ENCODE data around the gene BMP8A.

DNA sequence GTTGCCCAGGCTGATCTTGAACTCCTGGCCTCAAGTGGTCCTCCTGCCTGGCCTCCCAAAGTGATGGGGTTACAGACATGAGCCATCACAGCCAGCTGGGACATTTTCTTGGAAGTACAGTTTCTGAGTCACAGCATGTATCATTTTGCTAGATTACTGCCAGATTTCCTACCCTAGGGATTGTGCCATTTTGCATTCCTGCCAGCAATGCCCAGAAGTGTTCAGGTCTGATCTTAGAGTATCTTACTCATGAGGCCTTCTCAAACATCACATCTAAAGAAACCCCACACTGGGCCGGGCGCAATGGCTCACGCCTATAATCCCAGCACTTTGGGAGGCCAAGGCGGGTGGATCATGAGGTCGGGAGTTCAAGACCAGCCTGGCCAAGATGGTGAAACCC is 10.2 kb downstream of the BMP8A start:
- TF ChIP-seq, protein P1, sequence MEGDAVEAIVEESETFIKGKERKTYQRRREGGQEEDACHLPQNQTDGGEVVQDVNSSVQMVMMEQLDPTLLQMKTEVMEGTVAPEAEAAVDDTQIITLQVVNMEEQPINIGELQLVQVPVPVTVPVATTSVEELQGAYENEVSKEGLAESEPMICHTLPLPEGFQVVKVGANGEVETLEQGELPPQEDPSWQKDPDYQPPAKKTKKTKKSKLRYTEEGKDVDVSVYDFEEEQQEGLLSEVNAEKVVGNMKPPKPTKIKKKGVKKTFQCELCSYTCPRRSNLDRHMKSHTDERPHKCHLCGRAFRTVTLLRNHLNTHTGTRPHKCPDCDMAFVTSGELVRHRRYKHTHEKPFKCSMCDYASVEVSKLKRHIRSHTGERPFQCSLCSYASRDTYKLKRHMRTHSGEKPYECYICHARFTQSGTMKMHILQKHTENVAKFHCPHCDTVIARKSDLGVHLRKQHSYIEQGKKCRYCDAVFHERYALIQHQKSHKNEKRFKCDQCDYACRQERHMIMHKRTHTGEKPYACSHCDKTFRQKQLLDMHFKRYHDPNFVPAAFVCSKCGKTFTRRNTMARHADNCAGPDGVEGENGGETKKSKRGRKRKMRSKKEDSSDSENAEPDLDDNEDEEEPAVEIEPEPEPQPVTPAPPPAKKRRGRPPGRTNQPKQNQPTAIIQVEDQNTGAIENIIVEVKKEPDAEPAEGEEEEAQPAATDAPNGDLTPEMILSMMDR (IDR thresholded peaks at IDR 0.05): no peak
- no peak for TF ChIP-seq POLR2A (IDR thresholded peaks at IDR 0.05)
